Jurkat, Clone E6-1 (cell line): ENCODE data around the gene UMAD1.
"Not testable (repeated sequence)": the region's sequence is repeated elsewhere in the genome, so short reads cannot be mapped to it uniquely, and the experiment has no call there.

ENCODE experiments used
- DNase-seq: peaks from one replicate; pipeline ENCODE4 v3.0.0-alpha.2; 2011; ENCODE audit warnings: low read depth, low spot score
- H3K4me3 ChIP-seq: 2 replicates; pipeline ENCODE4 v1.5.1; 2011; ENCODE audit warnings: mild to moderate bottlenecking, low read length, control low read depth, moderate library complexity

Gene UMAD1

DNA sequence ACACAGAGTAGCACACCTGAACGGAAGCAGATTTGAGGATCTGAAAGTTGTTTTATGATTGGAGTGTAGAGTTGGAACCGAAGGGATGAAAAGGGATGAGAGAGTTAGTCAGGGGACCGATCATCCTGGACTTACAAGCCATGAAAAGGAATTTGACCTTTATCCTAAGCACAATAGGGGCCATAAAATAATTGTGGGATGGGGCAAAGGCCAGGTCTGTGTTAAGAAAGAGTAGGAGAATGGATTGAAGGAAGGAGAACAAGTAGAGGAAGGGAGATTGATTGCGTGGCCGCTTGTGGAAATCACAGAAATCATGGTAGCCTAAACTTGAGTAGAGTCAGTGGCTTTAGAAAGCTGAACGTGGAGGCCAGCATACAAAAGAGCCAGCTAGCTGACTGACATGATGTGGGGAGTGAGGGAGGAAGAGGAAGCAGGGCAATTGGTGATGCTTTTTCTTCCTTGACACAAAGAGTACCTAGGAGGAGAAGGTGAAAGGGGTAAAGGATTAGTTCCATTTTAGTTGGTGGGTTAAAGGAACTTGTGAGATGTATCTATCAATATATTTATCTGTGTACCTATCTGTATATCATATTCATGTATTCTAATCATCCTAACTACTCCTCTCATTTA lies 144.9 kb downstream of the UMAD1 start:
- DNase-seq: no peak
- no peak overlapping the region for H3K4me3 ChIP-seq

DNA sequence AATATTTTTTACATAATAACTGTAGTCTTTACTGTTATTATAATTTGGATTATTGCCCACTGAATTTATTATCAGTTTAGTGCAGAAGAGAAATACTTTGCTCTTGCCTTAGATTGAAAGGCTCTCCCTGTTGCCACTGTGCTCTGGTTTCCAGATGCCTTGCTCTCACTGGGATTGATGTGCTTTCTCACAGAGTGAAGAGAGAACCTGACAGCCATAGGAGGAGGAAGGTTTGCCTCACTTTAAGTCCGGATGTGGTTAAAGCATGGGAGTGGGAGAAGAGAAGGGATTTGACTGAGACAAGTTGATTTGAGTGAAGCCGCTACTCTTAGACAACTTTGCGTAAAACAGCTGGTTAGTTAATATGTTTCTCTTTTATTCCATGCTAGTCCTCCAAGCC lies 146.0 kb downstream of the UMAD1 start:
- DNase-seq: no peak
- H3K4me3 ChIP-seq: no peak overlapping the region

DNA sequence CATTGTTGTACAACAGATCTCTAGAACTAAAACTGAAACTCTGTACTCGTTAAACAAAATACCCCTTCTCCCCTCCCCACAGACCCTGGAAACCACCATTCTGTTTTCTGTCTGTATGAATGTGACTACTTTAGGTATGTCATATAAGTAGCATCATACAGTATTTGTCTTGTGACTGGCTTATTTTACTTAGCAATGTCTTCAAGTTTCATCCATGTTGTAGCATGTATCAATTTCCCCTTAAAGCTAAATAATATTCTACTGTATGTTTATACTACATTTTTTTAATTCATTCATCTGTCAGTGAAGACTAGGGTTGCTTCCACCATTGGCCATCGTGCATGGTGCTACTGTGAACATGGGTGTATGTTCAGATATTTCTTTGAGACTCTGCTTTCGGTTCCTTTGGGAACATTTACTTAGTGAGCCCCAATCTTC lies 149.0 kb downstream of the UMAD1 start:
- no peak for DNase-seq
- H3K4me3 ChIP-seq: no peak overlapping the region

DNA sequence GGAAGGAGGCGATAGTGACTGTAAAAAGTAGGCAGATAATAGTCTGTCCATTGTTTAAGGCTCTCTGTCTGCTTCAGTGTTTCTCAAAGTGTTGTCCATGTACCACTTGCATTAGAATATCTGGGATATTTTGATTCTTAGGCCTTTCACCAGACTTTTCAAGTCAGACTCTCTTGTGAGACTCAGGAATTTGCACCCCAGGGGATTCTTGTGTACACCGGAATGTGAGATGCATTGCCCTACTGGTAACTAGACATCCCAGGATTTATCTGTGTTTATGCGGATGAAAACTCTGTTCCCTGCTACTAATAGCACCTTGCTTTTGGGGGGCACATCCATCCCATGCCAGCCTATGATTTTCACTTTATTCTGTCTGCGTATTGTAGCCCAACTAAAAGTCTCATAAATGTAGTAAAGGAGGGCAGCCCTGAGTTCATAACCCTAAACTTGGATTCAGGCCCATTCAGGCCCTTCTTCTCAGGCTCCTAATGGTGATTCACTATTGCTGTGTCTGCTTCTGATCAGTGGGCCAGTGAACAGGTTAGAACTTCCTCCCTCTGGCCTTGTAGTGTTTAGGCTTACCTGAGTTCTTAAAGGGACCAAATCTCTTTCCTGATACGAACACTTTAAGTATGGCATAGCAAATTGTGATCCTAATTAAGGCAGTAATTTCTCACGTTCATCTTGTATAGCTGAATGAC lies 149.6 kb downstream of the UMAD1 start:
- H3K4me3 ChIP-seq: no peak overlapping the region
- DNase-seq: no peak

DNA sequence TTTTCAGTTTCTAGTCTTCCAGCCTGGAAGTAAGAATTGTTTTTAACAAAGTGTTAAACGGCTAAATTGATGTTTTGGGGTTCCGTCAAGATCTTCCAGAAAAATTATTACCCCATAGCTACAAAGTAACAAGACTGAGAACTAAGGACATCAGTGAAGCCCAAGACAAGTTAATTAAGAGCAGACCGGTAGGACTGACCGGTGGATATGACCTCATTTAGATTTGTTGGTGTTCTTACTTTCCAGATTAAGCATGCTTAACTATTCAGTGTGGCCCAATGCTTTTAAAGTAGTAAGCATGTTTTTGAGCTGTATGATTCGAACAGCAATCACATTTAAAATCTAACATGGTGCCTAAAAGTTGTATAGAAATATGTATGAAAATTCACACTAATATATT lies 151.0 kb downstream of the UMAD1 start:
- H3K4me3 ChIP-seq: no peak overlapping the region
- DNase-seq: no peak

DNA sequence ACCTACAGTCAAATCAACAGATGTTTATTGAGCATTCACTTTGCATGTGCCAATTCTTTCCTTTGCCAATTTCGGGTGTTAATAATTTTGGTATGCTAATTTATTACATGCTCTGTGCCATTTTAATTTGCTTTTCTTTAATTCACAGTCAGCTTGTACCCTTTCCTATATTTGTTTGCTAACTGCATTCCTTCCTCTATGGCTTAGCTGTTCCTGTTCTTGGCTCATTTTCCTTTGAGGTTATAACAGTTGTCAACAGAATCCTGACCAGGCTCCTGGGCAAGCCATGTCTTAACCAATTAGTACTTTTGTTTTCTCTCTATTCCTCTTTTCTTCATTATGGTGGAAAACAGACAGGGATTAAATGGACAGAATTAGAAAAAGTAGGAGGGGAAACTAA lies 151.5 kb downstream of the UMAD1 start:
- H3K4me3 ChIP-seq: no peak overlapping the region
- no peak for DNase-seq

DNA sequence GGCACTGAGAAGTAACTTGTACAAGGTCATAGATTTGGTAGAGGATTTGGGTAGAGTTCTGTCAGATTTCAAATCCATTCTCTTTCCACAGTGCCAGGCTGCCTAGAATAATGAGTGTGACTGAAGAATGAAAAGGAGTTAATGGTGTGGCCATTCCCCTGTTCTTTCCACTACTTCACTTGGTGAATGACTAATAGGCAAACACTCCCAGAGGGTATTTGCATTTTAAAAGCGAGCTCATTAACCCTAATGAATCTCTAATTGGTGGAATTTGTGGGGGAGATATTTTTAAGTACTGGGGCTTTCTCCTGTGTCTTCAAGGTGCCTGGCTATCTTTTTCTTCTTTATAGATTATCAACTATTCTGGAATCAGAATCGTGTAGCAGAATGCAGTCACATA lies 152.7 kb downstream of the UMAD1 start:
- H3K4me3 ChIP-seq: no peak overlapping the region
- DNase-seq: no peak

DNA sequence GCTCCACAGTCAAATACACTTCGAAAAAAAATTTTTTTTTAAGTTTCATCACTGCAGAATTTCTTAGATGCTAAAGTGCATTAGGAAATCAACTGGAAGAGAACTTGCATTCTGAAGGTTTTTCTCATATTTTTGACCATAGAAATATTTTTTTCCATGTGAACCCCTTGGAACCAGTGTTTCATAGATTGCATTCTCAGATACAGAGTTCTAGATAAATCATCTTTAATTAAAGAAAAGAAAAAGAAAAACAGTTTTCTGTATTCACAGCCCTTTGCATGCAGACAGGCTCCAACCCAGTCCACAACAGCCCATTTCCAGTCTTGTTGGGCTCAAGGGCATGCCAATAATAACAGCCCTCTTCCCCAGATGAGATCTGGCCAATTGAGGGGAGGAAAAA lies 153.4 kb downstream of the UMAD1 start:
- no peak for DNase-seq
- no peak overlapping the region for H3K4me3 ChIP-seq

DNA sequence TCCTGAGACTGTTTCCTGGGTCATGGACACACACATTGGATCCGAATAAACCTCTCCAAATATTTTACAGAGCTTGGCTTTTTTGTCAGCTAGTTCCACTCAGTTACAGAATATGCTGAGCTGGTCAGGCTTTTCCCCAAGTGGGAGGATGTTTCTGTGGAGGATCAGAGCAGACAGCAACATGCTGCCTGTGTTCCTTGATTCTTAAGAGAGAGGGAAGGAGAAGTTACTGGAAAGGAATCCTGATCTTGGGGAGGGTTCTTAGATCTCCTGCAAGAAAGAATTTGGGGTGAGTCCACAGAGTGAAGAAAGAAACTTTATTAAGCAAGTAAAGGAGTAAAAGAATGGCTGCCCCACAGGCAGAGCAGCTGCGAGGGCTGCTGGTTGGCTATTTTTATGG lies 154.7 kb downstream of the UMAD1 start:
- no peak for DNase-seq
- no peak overlapping the region for H3K4me3 ChIP-seq

DNA sequence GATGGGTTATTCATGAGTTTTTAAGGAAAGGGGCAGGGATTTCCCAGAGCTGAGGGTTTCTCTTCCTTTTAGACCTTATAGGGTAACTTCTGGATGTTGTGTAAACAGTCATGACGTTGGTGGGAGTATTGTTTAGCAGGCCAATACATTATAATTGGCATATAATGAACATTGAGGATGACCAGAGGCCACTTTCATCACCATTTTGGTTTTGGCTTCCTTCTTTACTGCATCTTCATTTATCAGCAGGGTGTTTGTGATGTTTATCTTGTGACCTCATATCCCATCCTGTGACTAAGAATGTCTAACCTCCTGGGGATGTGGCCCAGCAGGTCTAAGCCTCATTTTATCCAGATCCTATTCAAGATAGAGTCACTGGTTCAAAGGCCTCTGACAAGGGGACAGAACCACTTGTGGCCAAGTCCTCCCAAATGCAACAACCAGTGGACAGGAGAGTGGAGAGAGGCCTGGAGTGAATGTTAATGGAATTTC lies 155.1 kb downstream of the UMAD1 start:
- DNase-seq: no peak
- H3K4me3 ChIP-seq: no peak overlapping the region

DNA sequence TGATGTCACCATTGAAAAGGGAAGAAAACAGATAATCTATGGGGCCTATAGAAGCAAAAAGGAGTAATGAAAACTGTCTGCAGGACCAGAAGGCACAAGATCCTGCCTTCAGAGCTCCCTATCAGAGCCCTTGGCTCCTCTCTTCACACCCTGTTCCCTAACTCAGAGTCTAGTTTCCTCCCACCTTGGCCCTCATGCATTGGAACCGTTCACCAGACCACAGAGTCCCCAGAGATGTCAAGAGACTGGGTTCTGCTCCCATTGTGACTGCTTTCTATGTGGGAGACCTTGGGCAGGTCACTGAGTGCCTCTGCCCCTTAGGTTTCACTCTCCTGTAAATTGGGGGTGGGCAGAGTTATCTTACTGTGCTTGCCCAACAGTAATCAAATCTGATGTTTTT lies 158.0 kb downstream of the UMAD1 start:
- DNase-seq: no peak
- no peak overlapping the region for H3K4me3 ChIP-seq

DNA sequence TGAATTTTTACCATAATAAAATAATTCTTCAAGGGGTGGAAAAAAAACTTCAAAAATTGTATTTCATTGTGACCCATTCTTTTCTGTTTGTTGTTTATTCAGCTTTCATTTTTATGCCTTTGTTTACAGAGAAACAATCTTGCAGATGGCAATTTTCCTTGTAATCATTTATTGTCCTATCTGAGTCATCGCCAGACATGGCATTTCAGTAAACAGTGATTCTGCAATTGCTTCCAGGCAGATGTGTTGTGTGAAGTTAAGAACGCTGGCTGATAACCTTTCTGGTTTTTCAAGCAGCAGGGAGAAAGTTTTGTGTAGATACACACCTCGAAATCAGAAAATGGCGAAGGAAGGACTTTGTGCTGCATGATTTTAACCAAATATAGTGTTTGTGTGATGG lies 158.6 kb downstream of the UMAD1 start:
- DNase-seq: no peak
- H3K4me3 ChIP-seq: no peak overlapping the region

DNA sequence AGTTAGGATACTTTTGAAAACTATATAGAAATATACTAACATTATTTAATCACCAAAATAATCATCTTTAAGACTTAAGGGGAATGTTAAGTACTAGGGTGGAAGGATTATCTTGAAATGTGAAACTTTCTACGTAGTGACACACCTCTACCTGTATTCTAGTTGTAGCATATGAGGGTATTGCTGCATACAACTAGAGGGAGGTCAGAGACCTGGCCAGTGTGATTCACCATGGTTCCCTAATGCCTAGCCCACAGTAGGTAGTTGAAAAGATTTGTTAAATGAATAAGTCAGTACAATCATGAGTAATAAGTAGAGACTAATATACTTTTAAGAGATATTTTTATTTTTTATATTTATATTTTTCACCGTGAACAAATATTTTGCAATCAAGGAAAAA lies 162.0 kb downstream of the UMAD1 start:
- no peak for DNase-seq
- H3K4me3 ChIP-seq: no peak overlapping the region

DNA sequence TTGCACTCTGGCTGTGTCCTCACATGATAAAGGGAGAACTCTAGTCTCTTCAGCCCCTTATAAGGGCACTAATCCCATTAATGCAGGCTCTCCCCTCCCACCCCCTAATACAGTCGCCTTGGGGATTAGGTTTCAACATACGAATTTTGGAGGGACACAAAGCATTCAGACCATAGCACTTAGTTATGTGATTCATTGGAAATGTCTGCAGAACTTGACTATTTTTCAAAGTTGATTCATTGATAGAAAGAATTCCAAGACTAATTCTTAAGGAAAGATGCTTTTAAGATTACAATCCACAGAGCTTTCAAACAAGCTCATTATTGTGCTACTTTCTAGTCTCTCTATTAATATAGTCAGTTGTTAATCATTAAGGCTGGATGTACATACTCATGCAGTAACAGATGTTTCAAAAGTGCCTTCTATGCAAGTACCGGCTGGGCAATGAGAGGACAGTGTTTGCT lies 163.2 kb downstream of the UMAD1 start:
- H3K4me3 ChIP-seq: no peak overlapping the region
- no peak for DNase-seq

DNA sequence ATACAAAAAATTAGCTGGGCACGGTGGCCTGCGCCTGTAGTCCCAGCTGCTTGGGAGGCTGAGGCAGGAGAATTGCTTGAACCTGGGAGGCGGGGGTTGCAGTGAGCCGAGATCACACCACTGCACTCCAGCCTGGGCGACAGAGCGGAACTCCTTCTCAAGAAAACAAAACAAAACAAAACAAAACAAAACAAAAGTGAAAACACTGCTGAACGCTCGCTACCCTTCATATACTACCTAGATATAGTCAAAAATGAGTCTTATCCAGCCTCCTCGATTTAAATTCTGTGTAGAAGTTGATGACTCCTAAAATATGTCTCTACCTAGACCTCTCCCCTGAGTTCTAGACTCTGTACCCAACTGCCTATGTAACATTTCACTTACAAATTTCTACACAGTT lies 164.3 kb downstream of the UMAD1 start:
- DNase-seq, H3K4me3 ChIP-seq: not testable (repeated sequence)

DNA sequence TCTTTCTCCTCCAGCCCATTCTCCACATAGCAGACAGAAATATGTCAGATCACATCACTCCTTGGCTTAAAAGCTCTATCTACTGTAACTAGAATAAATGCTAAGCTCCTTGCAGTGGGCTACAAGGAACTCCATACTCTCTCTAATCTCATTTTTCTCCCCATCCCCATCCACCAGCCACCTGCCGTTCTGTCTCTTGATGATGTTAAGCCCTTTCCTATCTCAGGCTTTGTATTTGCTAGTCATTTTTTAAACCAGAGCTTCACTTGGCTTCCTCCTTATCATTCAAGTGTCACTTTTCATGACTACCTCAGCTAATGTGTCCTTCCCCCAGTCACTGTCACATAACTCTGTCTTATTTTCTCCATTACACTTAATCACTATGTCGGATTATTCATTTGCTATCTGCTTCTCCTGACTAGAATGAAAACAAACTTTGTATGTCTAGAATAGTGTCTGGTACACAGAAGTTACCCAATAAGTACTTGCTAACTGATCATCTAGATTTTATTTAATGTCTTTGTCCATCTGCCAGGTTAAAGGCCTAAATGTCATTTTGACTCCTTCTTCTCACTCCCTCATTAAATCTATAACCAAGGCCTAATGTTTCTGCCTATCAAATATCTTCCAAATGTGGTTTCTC lies 165.1 kb downstream of the UMAD1 start:
- DNase-seq: no peak

DNA sequence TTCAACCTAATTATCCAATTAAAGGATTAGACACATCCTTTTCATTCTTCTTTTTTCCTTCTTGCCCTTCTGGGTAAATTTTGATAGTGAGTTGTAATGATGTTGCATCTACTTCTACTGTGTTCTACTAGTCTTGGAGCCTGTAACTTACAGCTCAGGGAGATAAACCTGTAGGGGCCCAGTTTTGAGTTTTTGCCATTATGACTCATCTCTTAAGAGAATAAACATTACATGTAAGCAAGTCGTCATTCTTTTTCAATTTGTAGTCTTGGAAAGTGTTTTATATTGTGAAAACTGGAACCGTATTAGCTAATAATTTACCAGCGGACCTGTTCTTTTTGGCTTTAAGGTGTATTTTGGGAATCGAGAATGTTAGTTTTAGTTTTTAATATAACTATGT lies 167.6 kb downstream of the UMAD1 start:
- DNase-seq: no peak
- H3K4me3 ChIP-seq: no peak overlapping the region

More for the DNA sequence above, 165.1 kb downstream of the UMAD1 start:
- no peak overlapping the region for H3K4me3 ChIP-seq

DNA sequence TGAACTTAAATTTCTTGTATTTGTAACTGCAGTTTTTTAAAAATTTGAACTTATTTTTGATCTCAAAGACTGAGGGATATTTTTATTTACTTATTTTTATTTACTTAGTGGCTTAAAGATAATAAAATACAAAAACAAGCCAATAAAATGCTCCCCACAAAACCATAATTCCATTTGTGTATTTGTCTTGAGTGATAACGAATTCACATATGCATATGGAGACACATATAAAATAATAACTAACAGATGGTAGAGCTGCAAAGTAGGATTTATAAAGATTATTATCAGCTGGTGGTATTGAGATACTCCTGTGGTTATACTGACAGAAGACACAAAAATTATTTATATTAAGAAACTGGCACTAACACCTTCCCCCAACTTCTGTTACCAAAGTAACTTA lies 168.1 kb downstream of the UMAD1 start:
- no peak for DNase-seq

DNA sequence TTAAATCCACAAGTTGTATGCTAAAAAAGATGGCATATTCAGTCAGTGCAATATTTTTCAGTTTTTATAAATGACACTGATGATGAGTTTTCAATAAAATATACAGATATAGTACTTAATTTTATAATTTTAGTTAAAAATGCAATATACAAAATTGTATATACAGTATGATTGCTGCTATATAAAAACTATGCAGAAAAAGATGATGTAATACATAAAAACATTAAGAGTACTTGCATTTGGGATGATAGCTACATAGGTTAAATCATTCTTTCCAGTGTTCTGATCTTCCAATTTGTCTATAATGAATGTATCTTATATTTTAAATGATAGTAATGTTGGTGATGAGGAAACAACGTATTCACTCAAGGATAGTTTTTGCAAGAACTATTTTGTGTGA lies 169.8 kb downstream of the UMAD1 start:
- H3K4me3 ChIP-seq: no peak overlapping the region
- no peak for DNase-seq

More for the DNA sequence above, 168.1 kb downstream of the UMAD1 start:
- H3K4me3 ChIP-seq: no peak overlapping the region

DNA sequence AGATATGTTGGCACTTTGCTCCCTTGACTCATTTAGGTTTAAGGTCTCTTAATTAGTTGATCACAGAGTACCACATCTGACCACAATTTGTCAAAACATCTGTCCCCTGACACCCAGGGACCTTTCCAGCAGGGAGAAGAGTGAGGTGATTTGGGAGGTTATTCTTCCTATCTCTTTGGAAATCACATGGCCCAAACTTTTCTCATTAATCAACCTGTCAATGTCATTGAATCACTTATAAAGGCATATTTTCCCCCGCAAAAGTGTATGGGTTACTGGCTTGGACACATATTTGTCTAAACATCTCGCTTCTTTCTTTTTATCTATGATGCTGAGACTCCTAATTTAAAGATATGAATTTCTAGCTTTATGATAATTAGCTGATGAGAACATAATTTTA lies 170.3 kb downstream of the UMAD1 start:
- H3K4me3 ChIP-seq: no peak overlapping the region
- DNase-seq: no peak
